GM20000 (cell line): ENCODE results near the gene ASPG.

ENCODE experiments used
- DNase-seq: peaks from one replicate; pipeline ENCODE4 v3.0.0; 2012; ENCODE audit warnings: low spot score
- CTCF ChIP-seq: IDR thresholded peaks from 2 replicates; pipeline ENCODE4 v1.5.1; 2012; ENCODE audit warnings: mild to moderate bottlenecking, control low read depth; ENCODE audit errors: extremely low read depth, missing control alignments

ASPG gene

GRCh38 chr14:104163541-104163940 lies 78.0 kb downstream of the ASPG start:
- DNase-seq, result no peak
- TF ChIP-seq CTCF, result no peak

- no peak for TF ChIP-seq CTCF
- no peak for DNase-seq
Measured at GRCh38 chr14:104164041-104164440, 78.5 kb downstream of the ASPG start.

- no peak for DNase-seq
- no peak for TF ChIP-seq CTCF
Measured at GRCh38 chr14:104164512-104164911, 79.0 kb downstream of the ASPG start.
